Dedifferentiated amniotic fluid mesenchymal stem cell (primary cell): Measurements from ENCODE around the gene FBLIM1.
"Not testable (repeated sequence)": the region's sequence is repeated elsewhere in the genome, so short reads cannot be mapped to it uniquely, and the experiment has no call there.

ENCODE experiments used
- DNase-seq: peaks from one replicate; pipeline ENCODE4 v3.0.0-alpha.2; 2016; ENCODE audit errors: extremely low spot score

Gene FBLIM1

DNA sequence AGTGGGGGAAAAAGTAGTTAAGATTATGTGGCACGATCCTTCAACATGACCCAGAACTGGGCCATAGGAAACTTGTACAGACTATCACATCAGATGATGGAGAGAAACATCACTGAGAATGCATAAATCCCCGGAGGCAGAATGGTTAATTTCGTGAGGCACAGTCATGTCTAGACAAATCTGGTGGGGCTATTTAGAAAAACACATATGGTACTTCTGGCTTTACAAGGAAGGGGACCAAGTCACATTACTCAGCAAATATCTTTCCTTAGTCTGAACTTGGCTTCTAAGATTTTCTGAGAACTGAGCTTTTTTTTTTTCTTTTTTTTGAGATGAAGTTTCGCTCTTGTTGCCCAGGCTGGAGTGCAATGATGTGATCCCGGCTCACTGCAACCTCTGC lies 58.1 kb downstream of the FBLIM1 start:
- DNase-seq: no peak

DNA sequence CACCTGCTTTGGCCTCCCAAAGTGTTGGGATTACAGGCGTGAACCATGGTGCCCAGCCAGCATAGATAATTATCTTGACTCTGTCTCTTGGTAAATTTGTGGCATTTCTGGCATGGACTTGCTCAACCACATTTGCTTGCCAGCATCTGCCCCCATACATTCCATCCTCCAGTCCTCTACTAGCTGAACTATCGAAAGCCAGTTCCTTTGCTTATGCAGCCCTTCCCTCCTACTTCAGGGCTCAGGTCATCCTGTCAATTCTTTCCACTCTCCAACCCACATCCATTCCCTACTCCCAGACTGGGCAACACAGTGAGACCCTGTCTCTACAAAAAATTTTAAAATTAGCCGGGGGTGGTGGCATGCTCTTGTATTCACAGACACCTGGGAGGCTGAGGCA lies 61.9 kb downstream of the FBLIM1 start:
- DNase-seq: no peak

GRCh38 chr1:15825800-15826199 lies 67.2 kb downstream of the FBLIM1 start:
- no peak for DNase-seq

- DNase-seq: no peak
Measured at GRCh38 chr1:15826810-15827507, 68.4 kb downstream of the FBLIM1 start.

- not testable (repeated sequence) for DNase-seq
Measured at GRCh38 chr1:15827567-15827966, 69.0 kb downstream of the FBLIM1 start.

GRCh38 chr1:15828931-15829330 lies 70.3 kb downstream of the FBLIM1 start:
- DNase-seq: not testable (repeated sequence)

GRCh38 chr1:15830258-15830657 lies 71.7 kb downstream of the FBLIM1 start:
- DNase-seq: no peak

- no peak for DNase-seq
Measured at GRCh38 chr1:15833069-15833679, 74.6 kb downstream of the FBLIM1 start.

GRCh38 chr1:15833842-15834405 lies 75.3 kb downstream of the FBLIM1 start:
- peak; percentile 80 for DNase-seq

- DNase-seq: peak; percentile 55
Measured at GRCh38 chr1:15834406-15835204, 76.0 kb downstream of the FBLIM1 start.

DNA sequence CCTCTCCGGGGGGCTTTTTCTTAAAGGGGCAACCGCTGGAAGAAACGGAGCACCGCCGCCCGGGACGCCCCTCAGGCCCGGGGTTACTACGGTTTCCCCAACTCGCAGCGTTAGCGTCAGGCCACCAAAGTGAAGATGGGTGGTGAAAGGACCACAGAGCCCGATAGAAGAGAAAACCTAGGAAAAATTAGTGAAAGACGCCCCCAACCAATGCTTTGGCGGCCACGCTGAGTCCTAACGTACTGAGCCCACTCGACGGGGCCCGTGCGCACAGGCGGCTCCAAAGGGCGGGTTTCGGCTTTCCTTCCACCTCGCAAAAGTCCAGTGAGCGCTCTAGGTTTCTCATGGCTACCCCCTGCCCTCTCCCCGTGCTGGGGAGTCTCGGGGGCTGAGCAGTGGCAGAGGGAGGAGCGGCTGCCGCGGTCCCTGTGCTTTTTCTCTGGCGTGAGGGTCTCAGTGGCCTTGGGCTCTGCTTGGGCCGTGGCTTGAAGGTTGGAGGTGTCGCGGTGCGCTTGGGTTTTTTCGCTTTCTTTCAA lies 76.7 kb downstream of the FBLIM1 start:
- peak; percentile 15 for DNase-seq

DNA sequence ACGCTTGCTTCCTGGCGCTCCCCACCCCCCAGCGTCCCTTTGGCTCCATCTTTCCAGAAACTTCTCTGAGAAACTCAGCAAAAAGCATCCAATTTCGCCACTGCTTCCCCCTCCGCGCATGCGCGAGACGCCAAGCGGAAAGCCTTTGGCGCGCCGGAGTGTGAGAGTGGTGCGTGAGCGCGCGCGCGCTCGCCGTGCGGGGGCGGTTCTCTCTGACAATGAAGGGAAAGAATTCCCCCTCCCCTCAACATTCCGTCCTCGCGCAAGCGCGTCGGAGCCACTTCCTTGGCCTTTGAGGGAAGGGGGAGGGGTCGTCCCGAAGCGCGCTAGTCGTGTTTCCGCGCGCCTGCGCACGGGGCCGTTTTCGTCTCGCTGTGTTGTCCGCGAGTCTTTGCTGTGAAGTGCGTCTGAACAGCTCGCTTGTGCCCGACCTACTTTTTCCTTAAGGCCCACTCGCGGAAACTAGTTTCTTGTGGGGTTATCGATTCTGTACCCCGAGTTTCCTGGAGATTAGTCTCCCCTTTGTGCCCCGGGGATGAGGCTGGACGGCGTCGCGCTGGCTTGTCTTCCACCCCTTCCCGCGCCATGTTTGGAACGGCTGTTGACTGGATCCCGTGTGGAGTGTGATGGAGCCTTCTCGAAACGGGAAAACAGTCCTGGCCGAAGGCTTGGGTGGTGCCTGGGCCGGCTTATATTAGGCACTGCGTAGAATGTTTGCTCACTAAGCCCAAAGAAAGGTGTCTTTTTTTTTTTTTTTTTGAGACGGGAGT lies 77.3 kb downstream of the FBLIM1 start:
- peak; percentile 99 for DNase-seq
